CD1c-positive myeloid dendritic cell (primary cell): Measurements from ENCODE around the gene ZBTB49.
"Not testable (repeated sequence)": the region's sequence is repeated elsewhere in the genome, so short reads cannot be mapped to it uniquely, and the experiment has no call there.

Source experiments
- DNase-seq: peaks from one replicate; pipeline ENCODE4 v3.0.0-alpha.2; 2016; ENCODE audit errors: extremely low spot score

Gene ZBTB49

GRCh38 chr4:4289941-4290850 is at the start of gene ZBTB49, which contains the start of gene LYAR:
Gene ZBTB49, plus strand, starts transcription at chr4:4290251. Its CDS starts 9,695 bp downstream, at chr4:4299946.
Gene LYAR, minus strand, starts transcription at chr4:4290154. Its CDS starts 6,412 bp downstream, at chr4:4283742.
- DNase-seq = peak; percentile 97

GRCh38 chr4:4245172-4245571 is 44.9 kb upstream of the ZBTB49 start:
- DNase-seq = no peak

GRCh38 chr4:4247696-4248028 is 42.4 kb upstream of the ZBTB49 start:
- DNase-seq = no peak

- peak; percentile 97 for DNase-seq
Measured at GRCh38 chr4:4248029-4248884, 41.8 kb upstream of the ZBTB49 start, which contains the start of gene TMEM128. Gene TMEM128, minus strand, starts transcription at chr4:4248223. Its CDS starts 21 bp downstream, at chr4:4248202.

- no peak for DNase-seq
Measured at GRCh38 chr4:4248885-4249203, 41.2 kb upstream of the ZBTB49 start.

GRCh38 chr4:4249342-4249741 is 40.7 kb upstream of the ZBTB49 start:
- DNase-seq = not testable (repeated sequence)

- no peak for DNase-seq
Measured at GRCh38 chr4:4249866-4250265, 40.2 kb upstream of the ZBTB49 start.

GRCh38 chr4:4254199-4254598 is 35.9 kb upstream of the ZBTB49 start:
- no peak for DNase-seq

GRCh38 chr4:4254666-4255065 is 35.4 kb upstream of the ZBTB49 start:
- DNase-seq = no peak

GRCh38 chr4:4256799-4257198 is 33.3 kb upstream of the ZBTB49 start:
- DNase-seq = no peak

- DNase-seq = not testable (repeated sequence)
Measured at GRCh38 chr4:4257705-4258104, 32.3 kb upstream of the ZBTB49 start.

GRCh38 chr4:4259484-4260100 is 30.5 kb upstream of the ZBTB49 start:
- DNase-seq = no peak

- DNase-seq = peak; percentile 63
Measured at GRCh38 chr4:4260185-4260751, 29.8 kb upstream of the ZBTB49 start.

GRCh38 chr4:4267981-4268380 is 22.1 kb upstream of the ZBTB49 start:
- peak; percentile 26 for DNase-seq

- DNase-seq = peak; percentile 66
Measured at GRCh38 chr4:4268776-4269175, 21.3 kb upstream of the ZBTB49 start.

- DNase-seq = peak; percentile 16
Measured at GRCh38 chr4:4269331-4269731, 20.7 kb upstream of the ZBTB49 start.

GRCh38 chr4:4269856-4270255 is 20.2 kb upstream of the ZBTB49 start:
- DNase-seq = peak; percentile 41

- DNase-seq = no peak
Measured at GRCh38 chr4:4270529-4270928, 19.5 kb upstream of the ZBTB49 start.

GRCh38 chr4:4271912-4272311 is 18.1 kb upstream of the ZBTB49 start:
- no peak for DNase-seq

- no peak for DNase-seq
Measured at GRCh38 chr4:4274226-4274625, 15.8 kb upstream of the ZBTB49 start.

- DNase-seq = no peak
Measured at GRCh38 chr4:4277531-4277930, 12.5 kb upstream of the ZBTB49 start.

GRCh38 chr4:4281787-4282186 is 8.3 kb upstream of the ZBTB49 start:
- DNase-seq = no peak
